Spleen (tissue), 7 donors: Measurements from ENCODE around the gene ZDHHC20.

ENCODE experiments used
- POLR2A ChIP-seq, 3 donors: fragments of 450-650 bp; IDR thresholded peaks; one replicate each; pipeline ENCODE4 v1.5.1; 2017; ENCODE audit warnings: antibody characterized with exemption in 3 of 3, mild to moderate bottlenecking in 1 of 3
- TF ChIP-seq, protein P1 (sequence below), 11 experiments: fragments of 200-600 bp in 7 of 11; fragments of 450-650 bp in 4 of 11; sonication (generic) in 4 of 11; IDR thresholded peaks in 8 of 11; conservative IDR thresholded peaks in 3 of 11; 1 replicate in 7 of 11; 2 replicates in 4 of 11; pipeline versions ENCODE4 v1.4.0 to v1.8.0; 2016 to 2021; ENCODE audit warnings: antibody characterized with exemption in 11 of 11, inconsistent platforms in 4 of 11, mild to moderate bottlenecking in 1 of 11
- donor health status: DM: no; HTN: no; CAD: no; lungs with moderate emphysema.
- donor health status: DM: no; HTN: no; CAD: no.
- donor health status: DM: no; HTN: no; CAD: no.

DNA sequence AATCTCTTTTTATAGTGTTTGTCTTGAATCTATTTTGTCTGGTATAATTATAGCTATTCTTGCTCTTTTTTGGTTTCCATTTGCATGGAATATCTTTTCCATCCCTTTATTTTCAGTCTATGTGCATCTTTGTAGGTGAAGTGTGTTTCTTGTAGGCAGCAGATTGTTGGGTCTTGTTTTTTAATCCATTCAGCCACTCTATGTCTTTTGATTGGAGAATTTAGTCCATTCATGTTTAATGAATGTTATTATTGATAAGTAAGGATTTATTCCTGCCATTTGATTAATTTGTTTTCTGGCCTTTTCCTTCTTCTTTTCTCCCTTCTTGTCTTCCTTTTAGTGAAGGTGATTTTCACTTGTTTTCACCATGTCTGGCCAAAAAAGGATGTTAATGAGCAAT, 11.7 kb upstream of the ZDHHC20 start:
- TF ChIP-seq, protein P1, sequence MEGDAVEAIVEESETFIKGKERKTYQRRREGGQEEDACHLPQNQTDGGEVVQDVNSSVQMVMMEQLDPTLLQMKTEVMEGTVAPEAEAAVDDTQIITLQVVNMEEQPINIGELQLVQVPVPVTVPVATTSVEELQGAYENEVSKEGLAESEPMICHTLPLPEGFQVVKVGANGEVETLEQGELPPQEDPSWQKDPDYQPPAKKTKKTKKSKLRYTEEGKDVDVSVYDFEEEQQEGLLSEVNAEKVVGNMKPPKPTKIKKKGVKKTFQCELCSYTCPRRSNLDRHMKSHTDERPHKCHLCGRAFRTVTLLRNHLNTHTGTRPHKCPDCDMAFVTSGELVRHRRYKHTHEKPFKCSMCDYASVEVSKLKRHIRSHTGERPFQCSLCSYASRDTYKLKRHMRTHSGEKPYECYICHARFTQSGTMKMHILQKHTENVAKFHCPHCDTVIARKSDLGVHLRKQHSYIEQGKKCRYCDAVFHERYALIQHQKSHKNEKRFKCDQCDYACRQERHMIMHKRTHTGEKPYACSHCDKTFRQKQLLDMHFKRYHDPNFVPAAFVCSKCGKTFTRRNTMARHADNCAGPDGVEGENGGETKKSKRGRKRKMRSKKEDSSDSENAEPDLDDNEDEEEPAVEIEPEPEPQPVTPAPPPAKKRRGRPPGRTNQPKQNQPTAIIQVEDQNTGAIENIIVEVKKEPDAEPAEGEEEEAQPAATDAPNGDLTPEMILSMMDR (IDR thresholded peaks at IDR 0.05 in 8 of 11, conservative IDR thresholded peaks at IDR 0.05 in 3 of 11) = no peak
- no peak for TF ChIP-seq POLR2A (IDR thresholded peaks at IDR 0.05)
